GM10266 (cell line): ENCODE data around the gene THEM4.

Experiments used
- DNase-seq: peaks from one replicate; pipeline ENCODE4 v3.0.0; 2012; ENCODE audit errors: extremely low spot score
- CTCF ChIP-seq: IDR thresholded peaks from 2 replicates; pipeline ENCODE4 v1.5.1; 2012; ENCODE audit warnings: mild to moderate bottlenecking, low read depth; ENCODE audit not compliant: control insufficient read depth, insufficient read depth; ENCODE audit errors: missing control alignments

Gene THEM4

GRCh38 chr1:151838222-151839081 lies 70.9 kb downstream of the THEM4 start:
- peak; percentile 81 for DNase-seq
- TF ChIP-seq CTCF = no peak

- TF ChIP-seq CTCF = no peak
- no peak for DNase-seq
Observed at GRCh38 chr1:151837884-151838221, 71.5 kb downstream of the THEM4 start.

GRCh38 chr1:151837197-151837596 lies 72.1 kb downstream of the THEM4 start:
- TF ChIP-seq CTCF = no peak
- no peak for DNase-seq

GRCh38 chr1:151835596-151835995 lies 73.7 kb downstream of the THEM4 start:
- TF ChIP-seq CTCF = no peak

GRCh38 chr1:151834239-151834638 lies 75.1 kb downstream of the THEM4 start:
- no peak for DNase-seq
- TF ChIP-seq CTCF = no peak

More at GRCh38 chr1:151835596-151835995, 73.7 kb downstream of the THEM4 start:
- no peak for DNase-seq

- no peak for TF ChIP-seq CTCF
- DNase-seq = no peak
Observed at GRCh38 chr1:151833172-151833900, 76.0 kb downstream of the THEM4 start.
